Mammary epithelial cell (primary cell): ENCODE data around the gene SEMA3D.

ENCODE experiments used
- CTCF ChIP-seq, 2 donors: IDR thresholded peaks in 1 of 2; conservative IDR thresholded peaks in 1 of 2; 2 replicates each; pipeline ENCODE4 v1.5.1; 2011 to 2012; ENCODE audit warnings: inconsistent platforms in 2 of 2, low read length in 2 of 2, mild to moderate bottlenecking in 2 of 2, control low read depth in 1 of 2, low read depth in 1 of 2; ENCODE audit not compliant: insufficient read depth in 1 of 2; ENCODE audit errors: extremely low read depth in 1 of 2
- EZH2 ChIP-seq: IDR thresholded peaks from 2 replicates; pipeline ENCODE4 v1.6.1; 2012; ENCODE audit warnings: low read length, inconsistent platforms, borderline replicate concordance

GRCh38 chr7:85126383-85126782, 60.5 kb downstream of the SEMA3D start:
- TF ChIP-seq CTCF (conservative IDR thresholded peaks at IDR 0.05 in 1 of 2, IDR thresholded peaks at IDR 0.05 in 1 of 2; ENCODE audit: extremely low read depth in 1 of 2, insufficient read depth in 1 of 2, low read depth in 1 of 2, low read length in 2 of 2) (no peak), EZH2 (no peak)
